IMR-90 (cell line): ENCODE measurements around the gene CST7. TPM values are rescaled to one million over a fixed set of nuclear protein-coding genes. Genes with fewer than 3 reads are reported as not detected.

ENCODE experiments used
- ATAC-seq: fragments of 200-7000 bp; cut with Tn5 transposase; 2 replicates; pipeline ENCODE4 v1.9.1; 2020; ENCODE audit warnings: low read depth, mild to moderate bottlenecking, moderate library complexity
- BruUV-seq: library from RNA; stranded (reverse); fragments of 400-500 nt; replicated peaks from 2 replicates; lab custom pipeline; 2021; lab: Mats Ljungman, UMichigan
- CTCF ChIA-PET: fragments of 300-600 bp; formaldehyde crosslinking; extraction: SDS; loops from one replicate; lab custom pipeline; 2021; ENCODE audit warnings: antibody characterized with exemption; lab: Yijun Ruan, JAX
- POLR2A ChIA-PET: fragments of 300-600 bp; sonication (Branson Sonifier 250); formaldehyde crosslinking; loops from one replicate; lab custom pipeline; 2022; ENCODE audit warnings: antibody characterized with exemption; ENCODE audit not compliant: unreplicated experiment; lab: Charles Lee
- DNase-seq: peaks from one replicate; pipeline ENCODE4 v3.0.0; 2013
- H2AFZ ChIP-seq: replicated peaks from 2 replicates; pipeline ENCODE3; 2013; ENCODE audit warnings: low read length, mild to moderate bottlenecking; ENCODE audit not compliant: poor library complexity
- H2AK5ac ChIP-seq: 2 replicates; pipeline ENCODE4 v1.6.1; 2013; ENCODE audit warnings: low read depth, low read length, inconsistent platforms
- H2AK9ac ChIP-seq: replicated peaks from 2 replicates; pipeline ENCODE3; 2013; ENCODE audit warnings: mild to moderate bottlenecking, low read depth, low read length, moderate library complexity; ENCODE audit not compliant: poor library complexity
- H2BK120ac ChIP-seq: 2 replicates; pipeline ENCODE4 v1.6.1; 2013; ENCODE audit warnings: low read depth, low read length, inconsistent platforms
- H2BK15ac ChIP-seq: 3 replicates; pipeline ENCODE4 v1.6.1; 2013; ENCODE audit warnings: low read depth, low read length, inconsistent platforms
- H2BK20ac ChIP-seq: 2 replicates; pipeline ENCODE4 v1.6.1; 2013; ENCODE audit warnings: low read depth, mild to moderate bottlenecking, inconsistent platforms, low read length, moderate library complexity
- H2BK5ac ChIP-seq: 2 replicates; pipeline ENCODE4 v1.6.1; 2013; ENCODE audit warnings: mild to moderate bottlenecking, low read depth, low read length, inconsistent platforms; ENCODE audit not compliant: poor library complexity, severe bottlenecking
- H3K14ac ChIP-seq: replicated peaks from 2 replicates; pipeline ENCODE4 v1.6.1; 2013; ENCODE audit warnings: low read depth, low read length, inconsistent platforms
- H3K18ac ChIP-seq: 2 replicates; pipeline ENCODE4 v1.6.1; 2013; ENCODE audit warnings: low read depth, low read length, control low read depth
- H3K23ac ChIP-seq: 2 replicates; pipeline ENCODE4 v1.6.1; 2013; ENCODE audit warnings: low read depth, low read length, inconsistent platforms
- H3K27ac ChIP-seq: 2 replicates; pipeline ENCODE4 v1.5.1; 2013; ENCODE audit warnings: mild to moderate bottlenecking, control low read depth, low read length; ENCODE audit not compliant: insufficient read depth
- H3K27me3 ChIP-seq: 2 replicates; pipeline ENCODE4 v1.6.1; 2013; ENCODE audit warnings: low read length; ENCODE audit not compliant: control insufficient read depth, insufficient read depth
- H3K36me3 ChIP-seq: 2 replicates; pipeline ENCODE4 v1.6.1; 2013; ENCODE audit warnings: low read length, mixed read lengths; ENCODE audit not compliant: control insufficient read depth, insufficient read depth
- H3K4ac ChIP-seq: 2 replicates; pipeline ENCODE4 v1.6.1; 2013; ENCODE audit warnings: low read depth, low read length, inconsistent platforms
- H3K4me1 ChIP-seq: 2 replicates; pipeline ENCODE4 v1.6.1; 2013; ENCODE audit warnings: low read length, mixed read lengths; ENCODE audit not compliant: control insufficient read depth, insufficient read depth
- H3K4me2 ChIP-seq: 2 replicates; pipeline ENCODE4 v1.6.1; 2013; ENCODE audit warnings: low read depth, mild to moderate bottlenecking, control low read depth, low read length, moderate library complexity
- H3K4me3 ChIP-seq: 2 replicates; pipeline ENCODE4 v1.5.1; 2013; ENCODE audit warnings: low read depth, mild to moderate bottlenecking, control low read depth, low read length, moderate library complexity; ENCODE audit not compliant: insufficient read depth
- H3K56ac ChIP-seq: 2 replicates; pipeline ENCODE4 v1.6.1; 2013; ENCODE audit warnings: low read length, inconsistent platforms; ENCODE audit not compliant: insufficient read depth; ENCODE audit errors: extremely low read depth
- H3K79me1 ChIP-seq, 2 experiments: 2 replicates each; pipeline ENCODE4 v1.6.1; 2013; ENCODE audit warnings: low read length in 2 of 2, inconsistent platforms in 1 of 2, low read depth in 1 of 2
- H3K9ac ChIP-seq: 2 replicates; pipeline ENCODE4 v1.6.1; 2013; ENCODE audit warnings: low read depth, low read length, control low read depth
- H3K9me1 ChIP-seq: 2 replicates; pipeline ENCODE4 v1.6.1; 2013; ENCODE audit warnings: low read length, inconsistent platforms; ENCODE audit not compliant: insufficient read depth
- H3K9me3 ChIP-seq: 2 replicates; pipeline ENCODE4 v1.6.1; 2013; ENCODE audit warnings: low read length; ENCODE audit not compliant: control insufficient read depth, insufficient read depth
- H4K20me1 ChIP-seq: 2 replicates; pipeline ENCODE4 v1.6.1; 2013; ENCODE audit warnings: low read length, inconsistent platforms; ENCODE audit not compliant: insufficient read depth
- H4K5ac ChIP-seq: 2 replicates; pipeline ENCODE4 v1.6.1; 2013; ENCODE audit warnings: mild to moderate bottlenecking, low read depth, low read length, control low read depth
- H4K8ac ChIP-seq, 2 experiments: 2 replicates each; pipeline ENCODE4 v1.6.1; 2013; ENCODE audit warnings: low read depth in 2 of 2, low read length in 2 of 2, control low read depth in 1 of 2, inconsistent platforms in 1 of 2
- H4K91ac ChIP-seq: 2 replicates; pipeline ENCODE4 v1.6.1; 2013; ENCODE audit warnings: low read depth, low read length, inconsistent platforms; ENCODE audit not compliant: insufficient read depth
- CEBPB ChIP-seq: IDR thresholded peaks from 2 replicates; pipeline ENCODE4 v1.6.1; 2012; ENCODE audit warnings: low read depth, low read length, improper control_type of control experiment
- MAZ ChIP-seq: IDR thresholded peaks from 2 replicates; pipeline ENCODE4 v1.6.1; 2012; ENCODE audit warnings: low read depth, mild to moderate bottlenecking, low read length, improper control_type of control experiment, moderate library complexity, borderline replicate concordance
- NFE2L2 ChIP-seq: fragments of 150-350 bp; IDR thresholded peaks from 2 replicates; pipeline ENCODE4 v1.6.1; 2016; ENCODE audit warnings: low read depth, mild to moderate bottlenecking, low read length
- RFX5 ChIP-seq: IDR thresholded peaks from 2 replicates; pipeline ENCODE4 v1.8.0; 2012; ENCODE audit warnings: low read depth, mild to moderate bottlenecking, low read length, moderate library complexity
- WGBS, 2 experiments: methylation state at CpG; one replicate each; pipeline versions ENCODE4 v1.1.5 to v1.1.7; 2013; ENCODE audit warnings: missing lambda C conversion rate in 2 of 2; ENCODE audit not compliant: insufficient read length in 1 of 2; ENCODE audit errors: extremely low coverage in 2 of 2; 5-methylcytosine and 5-hydroxymethylcytosine counted together
- dilution Hi-C: fragments of 300-500 bp; cut with HindIII; formaldehyde crosslinking; loops from one replicate; pipeline ENCODE4 v1.14.3; 2018; ENCODE audit warnings: low sequenced_read_pairs; ENCODE audit not compliant: unreplicated experiment
- in situ Hi-C: fragments of 300-500 bp; cut with MboI; formaldehyde crosslinking; loops from 3 replicates; pipeline ENCODE4 v1.14.3; 2019; ENCODE audit warnings: low sequenced_read_pairs, inconsistent platforms, mixed read lengths
- intact Hi-C: fragments of 100-400 bp; cut with micrococcal nuclease; formaldehyde crosslinking; loops from 2 replicates; pipeline ENCODE4 v1.10.0; 2022
- polyA plus RNA-seq, 3 experiments: library from polyadenylated mRNA; depleted of rRNA; stranded (reverse); fragments of >200 nt; gene quantifications; 2 replicates each; pipeline ENCODE4 v1.2.3, GENCODE V29; 2012; ENCODE audit warnings: low replicate concordance in 1 of 3
- total RNA-seq: library from RNA; depleted of rRNA; stranded (reverse); fragments of >200 nt; gene quantifications from 2 replicates; pipeline ENCODE4 v1.2.3, GENCODE V29; 2012
- TF ChIP-seq, protein P1 (sequence below): conservative IDR thresholded peaks from 2 replicates; pipeline ENCODE4 v1.5.1; 2012; ENCODE audit warnings: mild to moderate bottlenecking, low read depth, low read length, improper control_type of control experiment

CST7 gene
- total and polyA plus RNA-seq, 2 of the 4 experiments (the other 2 are of a cell fraction): not detected

DNA sequence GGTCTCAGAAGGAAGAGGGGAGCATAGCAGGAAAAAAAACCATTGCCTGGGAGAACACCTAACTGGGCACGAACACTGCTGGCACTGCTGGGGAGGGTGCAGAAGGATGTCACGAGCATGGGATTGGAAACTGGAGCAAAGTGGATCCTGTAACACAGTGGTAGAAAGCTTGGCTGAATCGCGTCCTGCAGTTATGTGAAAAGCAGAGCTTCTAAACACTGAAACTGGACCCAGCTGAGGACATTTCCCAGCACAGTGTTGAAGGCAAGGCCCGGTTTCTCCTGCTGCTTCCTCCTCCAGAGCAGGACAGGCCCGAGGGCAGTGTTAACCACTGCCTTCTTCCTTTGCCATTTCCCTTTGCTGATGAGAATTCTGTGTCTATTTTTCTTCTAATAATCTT, 36.7 kb downstream of the CST7 start:
- intact Hi-C loops: no loop called here
- H3K27me3 ChIP-seq: no peaks in the 10 kb centered on the region
- POLR2A ChIA-PET: no interaction called here

More for the DNA sequence above, 36.7 kb downstream of the CST7 start:
- H2BK120ac ChIP-seq: no peak overlapping the region
- H3K14ac ChIP-seq: no peak overlapping the region
- H3K9ac ChIP-seq: no peak overlapping the region
- no peak overlapping the region for H4K8ac ChIP-seq
- peaks cover 3% of the 10 kb centered on the region; the same call in 1 of the 2 replicates for H3K36me3 ChIP-seq
- no peak overlapping the region for H3K56ac ChIP-seq
- no peak overlapping the region for H2AFZ ChIP-seq
- no peak overlapping the region for H2BK20ac ChIP-seq
- H3K23ac ChIP-seq: no peak overlapping the region
- WGBS, 2 experiments: 94% methylated on average over 3 of the region's 6 CpGs; no CpG with 5 or more reads in 1 of the 2 experiments
- in situ Hi-C loops (loop anchor here (25.0 kb wide), 3 partner anchors 601 to 876 kb away; partner anchors contain the start of genes NINL and ZNF337), dilution Hi-C loops (no loop called here)
- H3K4me1 ChIP-seq: no peaks in the 10 kb centered on the region
- H3K4ac ChIP-seq: no peak overlapping the region
- no peak overlapping the region for H2AK9ac ChIP-seq
- no peak overlapping the region for H3K4me3 ChIP-seq
- no peak overlapping the region for H3K4me2 ChIP-seq
- no peak overlapping the region for H4K5ac ChIP-seq
- DNase-seq (no peak), ATAC-seq (no peak)
- TF ChIP-seq, protein P1, sequence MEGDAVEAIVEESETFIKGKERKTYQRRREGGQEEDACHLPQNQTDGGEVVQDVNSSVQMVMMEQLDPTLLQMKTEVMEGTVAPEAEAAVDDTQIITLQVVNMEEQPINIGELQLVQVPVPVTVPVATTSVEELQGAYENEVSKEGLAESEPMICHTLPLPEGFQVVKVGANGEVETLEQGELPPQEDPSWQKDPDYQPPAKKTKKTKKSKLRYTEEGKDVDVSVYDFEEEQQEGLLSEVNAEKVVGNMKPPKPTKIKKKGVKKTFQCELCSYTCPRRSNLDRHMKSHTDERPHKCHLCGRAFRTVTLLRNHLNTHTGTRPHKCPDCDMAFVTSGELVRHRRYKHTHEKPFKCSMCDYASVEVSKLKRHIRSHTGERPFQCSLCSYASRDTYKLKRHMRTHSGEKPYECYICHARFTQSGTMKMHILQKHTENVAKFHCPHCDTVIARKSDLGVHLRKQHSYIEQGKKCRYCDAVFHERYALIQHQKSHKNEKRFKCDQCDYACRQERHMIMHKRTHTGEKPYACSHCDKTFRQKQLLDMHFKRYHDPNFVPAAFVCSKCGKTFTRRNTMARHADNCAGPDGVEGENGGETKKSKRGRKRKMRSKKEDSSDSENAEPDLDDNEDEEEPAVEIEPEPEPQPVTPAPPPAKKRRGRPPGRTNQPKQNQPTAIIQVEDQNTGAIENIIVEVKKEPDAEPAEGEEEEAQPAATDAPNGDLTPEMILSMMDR: no peak
- TF ChIP-seq CEBPB (no peak), NFE2L2 (no peak), RFX5 (no peak), MAZ (no peak)
- no TSS peak for BruUV-seq
- peaks cover 7% of the 10 kb centered on the region; the same call in 1 of the 2 replicates for H3K9me1 ChIP-seq
- no peak overlapping the region for H3K18ac ChIP-seq
- CTCF ChIA-PET: no interaction called here
- H2BK15ac ChIP-seq: no peak overlapping the region
- H3K79me1 ChIP-seq: peaks cover 45 to 47% of the 10 kb centered on the region in 2 experiments
- H3K9me3 ChIP-seq: no peaks in the 10 kb centered on the region; the same call in 1 of the 2 replicates
- no peak overlapping the region for H4K91ac ChIP-seq
- H3K27ac ChIP-seq: no peak overlapping the region
- peaks cover 2% of the 10 kb centered on the region for H4K20me1 ChIP-seq
- no peak overlapping the region for H2AK5ac ChIP-seq
- H2BK5ac ChIP-seq: no peak overlapping the region
